Neural progenitor cell (in vitro differentiated cells): ENCODE results near the gene KLC1.

Experiments used
- CTCF ChIP-seq: fragments of 200-600 bp; sonication (generic); IDR thresholded peaks from 2 replicates; pipeline ENCODE4 v1.5.1; 2017; ENCODE audit warnings: antibody characterized with exemption, mild to moderate bottlenecking
- EZH2 ChIP-seq: fragments of 200-600 bp; sonication (generic); IDR thresholded peaks from 2 replicates; pipeline ENCODE4 v1.6.1; 2017; ENCODE audit warnings: antibody characterized with exemption, mild to moderate bottlenecking, moderate library complexity
- EZH2phosphoT487 ChIP-seq: fragments of 200-600 bp; sonication (generic); IDR thresholded peaks from 2 replicates; pipeline ENCODE4 v1.6.1; 2017; ENCODE audit warnings: antibody characterized with exemption

GRCh38 chr14:103688906-103689902 is 60.2 kb downstream of the KLC1 start:
- TF ChIP-seq CTCF (no peak), EZH2 (no peak), EZH2phosphoT487 (no peak)
